K562 (cell line): ENCODE measurements around the gene SMARCC1. TPM values are rescaled to one million over a fixed set of nuclear protein-coding genes. Genes with fewer than 3 reads are reported as not detected.

Source experiments
- ATAC-seq: fragments of 200-7000 bp; cut with Tn5 transposase; 3 replicates; pipeline ENCODE4 v1.9.1; 2020; ENCODE audit warnings: moderate library complexity
- BruUV-seq: library from RNA; stranded (reverse); fragments of 400-500 nt; replicated peaks from 2 replicates; lab custom pipeline; 2021; lab: Mats Ljungman, UMichigan
- CTCF ChIA-PET: fragments of 300-600 bp; formaldehyde crosslinking; extraction: SDS; loops from one replicate; lab custom pipeline; 2021; ENCODE audit warnings: low intra/inter-chr PET ratio; lab: Yijun Ruan, JAX
- POLR2A ChIA-PET: fragments of 300-600, 350-650 bp; sonication (Branson Sonifier 250); formaldehyde crosslinking; extraction: SDS; loops from one replicate; lab custom pipeline; 2021; ENCODE audit warnings: antibody characterized with exemption, inconsistent platforms; lab: Yijun Ruan, JAX
- DNase-seq, 4 experiments: peaks; one replicate each; pipeline versions ENCODE4 v3.0.0 to v3.0.0-alpha.2; 2011 to 2018; ENCODE audit warnings: low spot score in 3 of 4, mixed read lengths in 3 of 4; ENCODE audit errors: extremely low read depth in 1 of 4
- FAIRE-seq: peaks from 2 replicates; lab custom pipeline; 2011; peaks lifted over from hg19 to GRCh38; lab: Jason Lieb, UNC
- H2AFZ ChIP-seq: 2 replicates; pipeline ENCODE4 v1.6.0; 2011; ENCODE audit warnings: low read depth, low read length, control low read depth, inconsistent platforms
- H3K27ac ChIP-seq: fragments of 200-600 bp; 3 replicates; pipeline ENCODE4 v1.8.0; 2011; ENCODE audit warnings: low read depth, mild to moderate bottlenecking, control low read depth, inconsistent platforms, low read length, moderate library complexity, mixed read lengths; ENCODE audit errors: extremely low read depth
- H3K27me3 ChIP-seq, 2 experiments: fragments of 300-600 bp in 1 of 2; 2 replicates in 1 of 2; 3 replicates in 1 of 2; pipeline versions ENCODE4 v1.6.0 to v1.8.0; 2011; ENCODE audit warnings: inconsistent platforms in 2 of 2, low read length in 2 of 2, mild to moderate bottlenecking in 1 of 2, mixed read lengths in 1 of 2, moderate library complexity in 1 of 2; ENCODE audit not compliant: control insufficient read depth in 2 of 2, insufficient read depth in 2 of 2
- H3K36me3 ChIP-seq: fragments of 300-600 bp; 3 replicates; pipeline ENCODE4 v1.8.0; 2011; ENCODE audit warnings: mild to moderate bottlenecking, low read length, inconsistent platforms; ENCODE audit not compliant: control insufficient read depth, insufficient read depth
- H3K4me1 ChIP-seq, 2 experiments: fragments of 200-600 bp in 1 of 2; replicated peaks in 1 of 2; 2 replicates in 1 of 2; 3 replicates in 1 of 2; pipeline versions ENCODE4 v1.5.1 to v1.8.0; 2011; ENCODE audit warnings: inconsistent platforms in 2 of 2, low read length in 2 of 2, mild to moderate bottlenecking in 1 of 2, mixed read lengths in 1 of 2, moderate library complexity in 1 of 2; ENCODE audit not compliant: control insufficient read depth in 2 of 2, insufficient read depth in 2 of 2
- H3K4me2 ChIP-seq: 2 replicates; pipeline ENCODE4 v1.6.1; 2011; ENCODE audit warnings: low read length, control low read depth, inconsistent platforms, mixed read lengths; ENCODE audit not compliant: insufficient read depth
- H3K4me3 ChIP-seq: fragments of 200-600 bp; sonication (generic), shearing (Covaris generic); 2 replicates; pipeline ENCODE4 v1.5.1; 2016; ENCODE audit warnings: control low read depth, inconsistent platforms
- H3K79me2 ChIP-seq: fragments of 200-600 bp; 3 replicates; pipeline ENCODE4 v1.8.0; 2011; ENCODE audit warnings: low read length, inconsistent platforms; ENCODE audit not compliant: control insufficient read depth, insufficient read depth
- H3K9ac ChIP-seq, 2 experiments: 2 replicates each; pipeline versions ENCODE4 v1.6.0 to v1.6.1; 2011; ENCODE audit warnings: low read depth in 2 of 2, low read length in 2 of 2, control low read depth in 1 of 2, inconsistent platforms in 1 of 2, mild to moderate bottlenecking in 1 of 2, mixed read lengths in 1 of 2; ENCODE audit not compliant: insufficient read depth in 1 of 2
- H3K9me1 ChIP-seq: one replicate; pipeline ENCODE4 v1.6.0; 2011; ENCODE audit warnings: inconsistent platforms, mild to moderate bottlenecking, low read length, moderate library complexity; ENCODE audit not compliant: control insufficient read depth, insufficient read depth
- H3K9me3 ChIP-seq: replicated peaks from 2 replicates; pipeline ENCODE4 v1.5.1; 2011; ENCODE audit warnings: low read depth, low read length, inconsistent platforms; ENCODE audit not compliant: control insufficient read depth, insufficient read depth
- H4K20me1 ChIP-seq: replicated peaks from 2 replicates; pipeline ENCODE4 v1.6.1; 2011; ENCODE audit warnings: low read length, inconsistent platforms, mixed read lengths; ENCODE audit not compliant: control insufficient read depth, insufficient read depth
- CEBPB ChIP-seq: fragments of 450-650 bp; IDR thresholded peaks from 2 replicates; pipeline ENCODE4 v1.6.1; 2016; ENCODE audit warnings: missing genetic modification characterization, missing compliant biosample characterization
- CEBPG ChIP-seq, 3 experiments: fragments of 200-800 bp in 1 of 3; sonication (Bioruptor generic) in 1 of 3; sonication (generic) in 1 of 3; formaldehyde crosslinking in 1 of 3; IDR thresholded peaks in 2 of 3; conservative IDR thresholded peaks in 1 of 3; 2 replicates each; pipeline versions ENCODE4 v1.6.1 to v1.8.0; 2016 to 2022; ENCODE audit warnings: missing compliant biosample characterization in 2 of 3, missing genetic modification characterization in 2 of 3, mild to moderate bottlenecking in 1 of 3, missing genetic modification reagents in 1 of 3
- SREBF1 ChIP-seq: fragments of 150-350 bp; IDR thresholded peaks from 2 replicates; pipeline ENCODE4 v1.6.1; 2014; ENCODE audit warnings: antibody characterized with exemption, low read depth, low read length, borderline replicate concordance
- WGBS: fragments of 100-300 bp; shearing (Covaris generic); methylation state at CpG from one replicate; pipeline ENCODE4 v1.1.6; 2016; ENCODE audit warnings: low coverage, mixed read lengths; ENCODE audit not compliant: insufficient coverage; ENCODE audit errors: missing lambda C conversion rate; 5-methylcytosine and 5-hydroxymethylcytosine counted together
- in situ Hi-C: fragments of 300-500 bp; cut with MboI; formaldehyde crosslinking; loops from 4 replicates; pipeline ENCODE4 v1.15.0; 2018; ENCODE audit warnings: inconsistent platforms, mixed read lengths
- intact Hi-C: fragments of 100-400 bp; cut with micrococcal nuclease; formaldehyde crosslinking; loops from 2 replicates; pipeline ENCODE4 v1.14.2; 2022
- polyA plus RNA-seq, 8 experiments: library from polyadenylated mRNA; depleted of rRNA in 4 of 8; stranded (reverse) in 5 of 8; unstranded in 3 of 8; fragments of >200 nt; fragmentation: Nextera tagmentation in 2 of 8; fragmentation: Illumina TruSeq in 1 of 8; extraction: Ambion mirVana in 2 of 8; extraction: Trizol in 1 of 8; gene quantifications; 2 replicates each; pipeline versions ENCODE4 v1.2.1 to v1.2.3, GENCODE V29; 2011 to 2014; ENCODE audit warnings: inconsistent platforms in 1 of 8, missing spikeins in 1 of 8
- total RNA-seq, 7 experiments: library from RNA; depleted of rRNA in 6 of 7; stranded (reverse); fragments of >200 nt in 6 of 7; fragmentation: Illumina TruSeq in 2 of 7; extraction: Trizol in 2 of 7; gene quantifications; 2 replicates each; pipeline versions ENCODE4 v1.2.1 to v1.2.3, GENCODE V29; 2011 to 2021; ENCODE audit warnings: low replicate concordance in 1 of 7

Gene SMARCC1
- total and polyA plus RNA-seq, 9 of the 15 experiments (the other 6 are each of a cell fraction or from before 2014, with no cell fraction given): 20.7 to 199 (median 66.0) TPM

GRCh38 chr3:47669026-47669749 is 112.5 kb downstream of the SMARCC1 start:
- in situ Hi-C loops: no loop called here
- Histone ChIP-seq H3K36me3 (peaks cover 78% of the 10 kb centered on the region), H3K9me3 (no peaks in the 10 kb centered on the region), H3K79me2 (no peaks in the 10 kb centered on the region), H3K9ac (no peak overlapping the region), H3K9me1 (no peaks in the 10 kb centered on the region), H2AFZ (no peak overlapping the region), H3K27ac (no peak overlapping the region), H3K4me2 (no peak overlapping the region), H4K20me1 (no peaks in the 10 kb centered on the region), H3K4me3 (no peak overlapping the region), H3K27me3 (no peaks in the 10 kb centered on the region), H3K4me1 (no peaks in the 10 kb centered on the region)
- BruUV-seq: no TSS peak
- POLR2A ChIA-PET: interaction anchor here (1.1 kb wide), 2 partner anchors 10 to 12 kb away, joined by 3 to 4 read pairs; no protein-coding TSS in a partner anchor
- 91% methylated on average over 3 of the region's 3 CpGs for WGBS
- CTCF ChIA-PET: no interaction called here
- FAIRE-seq (peak; percentile 26), ATAC-seq (no peak), DNase-seq (no peak)
- intact Hi-C loops: no loop called here
- TF ChIP-seq SREBF1 (no peak), CEBPG (CRISPR knock-in tag; IDR thresholded peaks at IDR 0.05) (no peak), CEBPG (tag; conservative IDR thresholded peaks at IDR 0.05 in 1 of 2, IDR thresholded peaks at IDR 0.05 in 1 of 2) (peak; percentile 40 to 49; a peak in 3 of 4 replicates), CEBPB (peak; percentile 62; the same call in 1 of the 2 replicates)

- Histone ChIP-seq H3K9me3 (no peaks in the 10 kb centered on the region), H3K27me3 (no peaks in the 10 kb centered on the region), H3K4me3 (no peak overlapping the region), H3K9me1 (no peaks in the 10 kb centered on the region), H3K4me2 (no peak overlapping the region), H3K27ac (no peak overlapping the region), H3K79me2 (no peaks in the 10 kb centered on the region), H4K20me1 (no peaks in the 10 kb centered on the region), H3K4me1 (no peaks in the 10 kb centered on the region; a peak in 1 of 5 replicates), H2AFZ (no peak overlapping the region), H3K9ac (no peak overlapping the region), H3K36me3 (peaks cover 76% of the 10 kb centered on the region)
- POLR2A ChIA-PET: interaction anchor here (0.5 to 1.2 kb wide), 4 partner anchors 10 to 73 kb away, joined by 3 read pairs; no protein-coding TSS in a partner anchor
- FAIRE-seq (no peak), DNase-seq (no peak), ATAC-seq (no peak)
- CTCF ChIA-PET: interaction anchor here (2.0 kb wide), 1 partner anchor 144 kb away, joined by 6 read pairs; no protein-coding TSS in a partner anchor
- no TSS peak for BruUV-seq
- intact Hi-C loops: no loop called here
- in situ Hi-C loops: no loop called here
- WGBS: 89% methylated on average over 2 of the region's 2 CpGs
These were observed 115.6 kb downstream of the SMARCC1 start for GRCh38 chr3:47666118-47666517.
